Pancreas (tissue), 10 donors: ENCODE measurements around the gene NTNG1. TPM values are rescaled to one million over a fixed set of nuclear protein-coding genes. Genes with fewer than 3 reads are reported as not detected.
A peak's percentile ranks its signal among the peaks of the same experiment; 100 is the strongest.

Source experiments
- ATAC-seq, 4 donors: fragments of 200-7000 bp; cut with Tn5 transposase; one replicate each; pipeline versions ENCODE4 v1.8.0 to v1.9.1; 2020; ENCODE audit warnings: mild to moderate bottlenecking in 4 of 4, moderate library complexity in 4 of 4
- DNase-seq, 6 donors: peaks; one replicate each; pipeline ENCODE4 v3.0.0-alpha.2; 2020
- FAIRE-seq: peaks from 2 replicates; lab custom pipeline; 2012; peaks lifted over from hg19 to GRCh38; lab: Jason Lieb, UNC
- H3K27ac ChIP-seq, 4 donors: fragments of 200-600 bp; sonication (generic); 1 replicate in 3 of 4; 2 replicates in 1 of 4; pipeline versions ENCODE4 v1.5.0 to v1.8.0; 2020
- H3K27me3 ChIP-seq, 4 donors: fragments of 200-600 bp; one replicate each; pipeline ENCODE4 v1.8.0; 2021
- H3K36me3 ChIP-seq, 3 donors: fragments of 200-600 bp; sonication (generic) in 1 of 3; one replicate each; pipeline versions ENCODE4 v1.5.0 to v1.8.0; 2020 to 2021
- H3K4me1 ChIP-seq, 3 donors: fragments of 200-600 bp; one replicate each; pipeline ENCODE4 v1.8.0; 2021
- H3K4me3 ChIP-seq, 4 donors: fragments of 200-600 bp; sonication (generic) in 2 of 4; one replicate each; pipeline versions ENCODE4 v1.5.0 to v1.8.0; 2020 to 2021
- H3K9me3 ChIP-seq, 4 donors: fragments of 200-600 bp; one replicate each; pipeline ENCODE4 v1.8.0; 2021
- CTCF ChIP-seq, 4 donors: fragments of 200-600 bp; sonication (generic) in 3 of 4; IDR thresholded peaks; one replicate each; pipeline versions ENCODE4 v1.5.0 to v1.8.0; 2021; ENCODE audit warnings: antibody characterized with exemption in 4 of 4
- WGBS, 2 donors: extraction: QIAGEN DNeasy Blood & Tissue Kit; methylation state at CpG; one replicate each; pipeline ENCODE4 v1.1.7; 2013; 5-methylcytosine and 5-hydroxymethylcytosine counted together
- intact Hi-C, 3 donors: fragments of 100-400 bp; cut with DNase I; formaldehyde crosslinking; loops; one replicate each; pipeline versions ENCODE4 v1.11.1 to v1.14.2; 2022
- polyA plus RNA-seq, 2 donors: library from polyadenylated mRNA; stranded (reverse); fragments of 200-250 nt; gene quantifications; one replicate each; pipeline ENCODE4 v1.2.3, GENCODE V29; 2013
- total RNA-seq, 6 donors: library from RNA; stranded (reverse); fragmentation: NEBNext Ultra II Directional in 4 of 6; extraction: Animal tissue kit (Norgen Biotek cat#: 25700) in 4 of 6; gene quantifications; one replicate each; pipeline versions ENCODE4 v1.2.1 to v1.2.4, GENCODE V29; 2021 to 2023
- donor health status: healthy with polysubstance abuse.
- donor health status: DM: no; HTN: no; CAD: no; lungs with moderate emphysema.
- donor health status: DM: no; HTN: no; CAD: no.
- donor health status: control.
- donor health status: control.
- donor health status: Bipolar disorder and iron deficiency.
- donor health status: DM: yes; HTN: yes; CAD: no.
- donor health status: DM: no; HTN: no; CAD: no.
- donor health status: DM: no; HTN: no; CAD: no.
- donor health status: DM: yes; HTN: yes; CAD: no.

Gene NTNG1
- total and polyA plus RNA-seq, 8 donors, result 0.04 to 1.3 (median 0.23) TPM; not detected in 1

- Histone ChIP-seq H3K4me1 (no peaks in the 10 kb centered on the region), H3K9me3 (no peaks in the 10 kb centered on the region), H3K27ac (no peak overlapping the region), H3K36me3 (no peaks in the 10 kb centered on the region), H3K4me3 (no peak overlapping the region), H3K27me3 (no peaks in the 10 kb centered on the region)
- intact Hi-C loops, result no loop called here
- DNase-seq (peak in 1 of 6 donors; percentile 21), FAIRE-seq (no peak), ATAC-seq (peak; percentile 56 to 88 (median 82))
- peak; percentile 27 to 64 (median 54) for TF ChIP-seq CTCF (IDR thresholded peaks at IDR 0.05)
- 14 to 15% methylated on average over 6 of the region's 6 CpGs for WGBS, 2 donors
These were observed 388.8 kb downstream of the NTNG1 start for GRCh38 chr1:107529511-107530149.

- no peak for ATAC-seq
- WGBS, 2 donors, result 35 to 41% methylated on average over 6 of the region's 6 CpGs
- Histone ChIP-seq H3K27ac (no peak overlapping the region), H3K9me3 (no peaks in the 10 kb centered on the region), H3K4me3 (no peak overlapping the region), H3K36me3 (no peaks in the 10 kb centered on the region), H3K4me1 (no peaks in the 10 kb centered on the region), H3K27me3 (no peaks in the 10 kb centered on the region)
- no peak for FAIRE-seq
- TF ChIP-seq CTCF (IDR thresholded peaks at IDR 0.05), result no peak
- DNase-seq, result no peak
- intact Hi-C loops, result no loop called here
These were observed 389.7 kb downstream of the NTNG1 start for GRCh38 chr1:107530543-107530942.

GRCh38 chr1:107531065-107531908, 390.4 kb downstream of the NTNG1 start:
- 67% methylated on average over 12 of the region's 12 CpGs for WGBS, 2 donors
- Histone ChIP-seq H3K27me3 (no peaks in the 10 kb centered on the region), H3K4me1 (no peaks in the 10 kb centered on the region), H3K9me3 (no peaks in the 10 kb centered on the region), H3K27ac (no peak overlapping the region), H3K36me3 (no peaks in the 10 kb centered on the region), H3K4me3 (no peak overlapping the region)
- DNase-seq (no peak), ATAC-seq (no peak), FAIRE-seq (no peak)
- intact Hi-C loops, result no loop called here
- no peak for TF ChIP-seq CTCF (IDR thresholded peaks at IDR 0.05)

- H3K4me3 ChIP-seq, result no peak overlapping the region
- no peaks in the 10 kb centered on the region for H3K36me3 ChIP-seq
- intact Hi-C loops, result no loop called here
- H3K27ac ChIP-seq, result no peak overlapping the region
- DNase-seq (peak in 2 of 6 donors; percentile 7 to 14), ATAC-seq (peak in 3 of 4 donors; percentile 36 to 78 (median 58)), FAIRE-seq (no peak)
- no peaks in the 10 kb centered on the region for H3K9me3 ChIP-seq
- H3K27me3 ChIP-seq, result no peaks in the 10 kb centered on the region
- no peaks in the 10 kb centered on the region for H3K4me1 ChIP-seq
- TF ChIP-seq CTCF (IDR thresholded peaks at IDR 0.05), result no peak
- WGBS, 2 donors, result 34 to 36% methylated on average over 5 of the region's 5 CpGs
These were observed 391.5 kb downstream of the NTNG1 start for GRCh38 chr1:107532318-107532717.

Other genes starting within 250 kb of the NTNG1 start
- 10 to 100 TPM in 4 of 6 donors, 1 to 10 TPM in 2; 5.3 to 10.6 (median 10.4) TPM for gene PRMT6, start 84.4 kb upstream of the NTNG1 start, total RNA-seq
- gene PRMT6, start 84.4 kb upstream of the NTNG1 start, polyA plus RNA-seq, result 10 to 100 TPM in 1 of 2 donors, 1 to 10 TPM in 1; 6.8 to 13.7 TPM